CD4-positive, alpha-beta T cell (primary cell): ENCODE measurements around the gene MYO18A. TPM values are rescaled to one million over a fixed set of nuclear protein-coding genes. Genes with fewer than 3 reads are reported as not detected.

Experiments used
- ATAC-seq: fragments of 200-7000 bp; cut with Tn5 transposase; one replicate; pipeline ENCODE4 v1.10.0; 2022; ENCODE audit warnings: mild to moderate bottlenecking; ENCODE audit not compliant: poor library complexity
- CTCF ChIA-PET: fragments of 350-600 bp; sonication (Branson Sonifier 250); formaldehyde crosslinking; loops from one replicate; lab custom pipeline; 2021; ENCODE audit warnings: antibody characterized with exemption, inconsistent platforms; lab: Charles Lee
- POLR2A ChIA-PET: fragments of 350-600 bp; sonication (Branson Sonifier 250); formaldehyde crosslinking; loops from one replicate; lab custom pipeline; 2021; ENCODE audit warnings: antibody characterized with exemption, inconsistent platforms; lab: Charles Lee
- DNase-seq, 14 experiments: peaks; one replicate each; pipeline ENCODE4 v3.0.0-alpha.2; 2013 to 2020; ENCODE audit warnings: mixed read lengths in 2 of 14
- H3K27ac ChIP-seq, 2 donors: one replicate each; pipeline versions ENCODE4 v1.5.1 to v1.7.0; 2013; ENCODE audit warnings: low read length in 2 of 2, low read depth in 1 of 2, mild to moderate bottlenecking in 1 of 2
- H3K27me3 ChIP-seq, 2 experiments: 1 replicate in 1 of 2; 2 replicates in 1 of 2; pipeline versions ENCODE4 v1.6.1 to v1.7.0; 2013; ENCODE audit warnings: low read length in 2 of 2, control low read depth in 1 of 2, mild to moderate bottlenecking in 1 of 2, moderate library complexity in 1 of 2; ENCODE audit not compliant: insufficient read depth in 2 of 2, control insufficient read depth in 1 of 2
- H3K36me3 ChIP-seq: one replicate; pipeline ENCODE4 v1.6.1; 2013; ENCODE audit warnings: low read length, control low read depth; ENCODE audit not compliant: insufficient read depth
- H3K4me1 ChIP-seq: one replicate; pipeline ENCODE4 v1.6.1; 2013; ENCODE audit warnings: low read length, control low read depth; ENCODE audit not compliant: insufficient read depth
- H3K4me3 ChIP-seq: one replicate; pipeline ENCODE4 v1.5.1; 2013; ENCODE audit warnings: mild to moderate bottlenecking, low read length, moderate library complexity
- H3K9me3 ChIP-seq, 2 experiments: 1 replicate in 1 of 2; 2 replicates in 1 of 2; pipeline versions ENCODE4 v1.6.1 to v1.7.0; 2013; ENCODE audit warnings: low read length in 2 of 2, mild to moderate bottlenecking in 2 of 2, control low read depth in 1 of 2, moderate library complexity in 1 of 2; ENCODE audit not compliant: control insufficient read depth in 1 of 2, insufficient read depth in 1 of 2
- H3K27ac Mint-ChIP-seq: one replicate; pipeline ENCODE4 v1.8.0; 2020; ENCODE audit warnings: mixed read lengths
- H3K27me3 Mint-ChIP-seq: one replicate; pipeline ENCODE4 v1.8.0; 2021; ENCODE audit warnings: mixed read lengths
- H3K36me3 Mint-ChIP-seq: one replicate; pipeline ENCODE4 v1.8.0; 2021; ENCODE audit warnings: low read depth, mixed read lengths
- H3K4me1 Mint-ChIP-seq: one replicate; pipeline ENCODE4 v1.8.0; 2021; ENCODE audit warnings: low read depth, mixed read lengths
- H3K4me3 Mint-ChIP-seq: one replicate; pipeline ENCODE4 v1.8.0; 2020; ENCODE audit warnings: mild to moderate bottlenecking, mixed read lengths
- H3K9me3 Mint-ChIP-seq: one replicate; pipeline ENCODE4 v1.8.0; 2020; ENCODE audit warnings: mixed read lengths
- intact Hi-C, 2 experiments: fragments of 100-400 bp; cut with DNase I in 1 of 2; cut with micrococcal nuclease in 1 of 2; formaldehyde crosslinking; loops; one replicate each; pipeline versions ENCODE4 v1.15.1 to v1.9.0; 2023 to 2025; cut with DNase I, micrococcal nuclease
- total RNA-seq, 174 experiments: library from RNA in 2 of 174; stranded (reverse) in 2 of 174; gene quantifications; one replicate each; pipeline ENCODE4 v1.2.3 and lab custom pipeline; 2021 to 2026
- TF ChIP-seq, protein P1 (sequence below): fragments of 200-600 bp; IDR thresholded peaks from one replicate; pipeline ENCODE4 v1.8.0; 2022; ENCODE audit warnings: antibody characterized with exemption, mild to moderate bottlenecking

Gene MYO18A
- total RNA-seq, 2 experiments from 2014 or later, result 87.0 to 90.1 TPM

DNA sequence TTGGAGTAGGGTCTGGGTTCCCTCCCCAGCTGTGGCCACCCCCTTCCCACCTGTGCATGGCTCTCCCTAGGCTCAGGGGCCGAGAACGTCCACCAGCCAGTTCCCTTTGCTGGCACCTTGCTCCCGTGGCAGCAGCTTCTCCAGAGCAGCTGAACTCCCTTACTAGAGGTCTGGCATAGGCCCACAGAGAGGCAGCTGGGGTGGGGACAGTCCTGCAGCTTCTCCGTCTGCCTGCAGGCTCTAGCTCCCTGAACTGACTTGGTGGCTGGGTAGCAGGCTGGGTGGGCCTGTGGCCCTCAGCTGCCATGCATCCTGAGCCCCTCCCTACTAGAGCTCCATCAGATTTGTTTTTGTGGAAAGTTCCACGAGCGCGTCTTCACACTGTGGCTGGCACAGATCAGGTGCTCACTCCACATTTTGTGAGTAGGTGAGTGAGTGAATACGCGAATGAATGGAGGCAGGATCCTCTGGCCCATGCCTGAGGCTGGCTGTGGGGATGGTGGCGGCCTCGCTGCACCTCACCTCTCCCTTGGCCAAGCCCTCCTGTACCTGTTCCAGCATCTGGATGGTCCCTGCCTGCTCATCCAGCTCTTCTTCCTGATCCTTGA, 86.0 kb downstream of the MYO18A start:
- H3K4me1 Mint-ChIP-seq, result no peaks in the 10 kb centered on the region
- ChIA-PET POLR2A (no interaction called here), CTCF (interaction anchor here (1.3 kb wide), 1 partner anchor 23 kb away, joined by 4 read pairs; no protein-coding TSS in a partner anchor)
- no peak overlapping the region for H3K4me3 Mint-ChIP-seq
- no peak overlapping the region for H3K4me3 ChIP-seq
- no peaks in the 10 kb centered on the region for H3K27me3 ChIP-seq
- ATAC-seq (no peak), DNase-seq (no peak)
- H3K36me3 Mint-ChIP-seq, result peaks cover 97% of the 10 kb centered on the region
- no peaks in the 10 kb centered on the region for H3K9me3 Mint-ChIP-seq
- no peak overlapping the region for H3K27ac ChIP-seq
- TF ChIP-seq, protein P1, sequence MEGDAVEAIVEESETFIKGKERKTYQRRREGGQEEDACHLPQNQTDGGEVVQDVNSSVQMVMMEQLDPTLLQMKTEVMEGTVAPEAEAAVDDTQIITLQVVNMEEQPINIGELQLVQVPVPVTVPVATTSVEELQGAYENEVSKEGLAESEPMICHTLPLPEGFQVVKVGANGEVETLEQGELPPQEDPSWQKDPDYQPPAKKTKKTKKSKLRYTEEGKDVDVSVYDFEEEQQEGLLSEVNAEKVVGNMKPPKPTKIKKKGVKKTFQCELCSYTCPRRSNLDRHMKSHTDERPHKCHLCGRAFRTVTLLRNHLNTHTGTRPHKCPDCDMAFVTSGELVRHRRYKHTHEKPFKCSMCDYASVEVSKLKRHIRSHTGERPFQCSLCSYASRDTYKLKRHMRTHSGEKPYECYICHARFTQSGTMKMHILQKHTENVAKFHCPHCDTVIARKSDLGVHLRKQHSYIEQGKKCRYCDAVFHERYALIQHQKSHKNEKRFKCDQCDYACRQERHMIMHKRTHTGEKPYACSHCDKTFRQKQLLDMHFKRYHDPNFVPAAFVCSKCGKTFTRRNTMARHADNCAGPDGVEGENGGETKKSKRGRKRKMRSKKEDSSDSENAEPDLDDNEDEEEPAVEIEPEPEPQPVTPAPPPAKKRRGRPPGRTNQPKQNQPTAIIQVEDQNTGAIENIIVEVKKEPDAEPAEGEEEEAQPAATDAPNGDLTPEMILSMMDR, result no peak
- intact Hi-C loops, result no loop called here
- H3K27ac Mint-ChIP-seq, result no peak overlapping the region
- no peaks in the 10 kb centered on the region for H3K9me3 ChIP-seq
- H3K4me1 ChIP-seq, result no peaks in the 10 kb centered on the region
- H3K27me3 Mint-ChIP-seq, result no peaks in the 10 kb centered on the region
- peaks cover 100% of the 10 kb centered on the region for H3K36me3 ChIP-seq

DNA sequence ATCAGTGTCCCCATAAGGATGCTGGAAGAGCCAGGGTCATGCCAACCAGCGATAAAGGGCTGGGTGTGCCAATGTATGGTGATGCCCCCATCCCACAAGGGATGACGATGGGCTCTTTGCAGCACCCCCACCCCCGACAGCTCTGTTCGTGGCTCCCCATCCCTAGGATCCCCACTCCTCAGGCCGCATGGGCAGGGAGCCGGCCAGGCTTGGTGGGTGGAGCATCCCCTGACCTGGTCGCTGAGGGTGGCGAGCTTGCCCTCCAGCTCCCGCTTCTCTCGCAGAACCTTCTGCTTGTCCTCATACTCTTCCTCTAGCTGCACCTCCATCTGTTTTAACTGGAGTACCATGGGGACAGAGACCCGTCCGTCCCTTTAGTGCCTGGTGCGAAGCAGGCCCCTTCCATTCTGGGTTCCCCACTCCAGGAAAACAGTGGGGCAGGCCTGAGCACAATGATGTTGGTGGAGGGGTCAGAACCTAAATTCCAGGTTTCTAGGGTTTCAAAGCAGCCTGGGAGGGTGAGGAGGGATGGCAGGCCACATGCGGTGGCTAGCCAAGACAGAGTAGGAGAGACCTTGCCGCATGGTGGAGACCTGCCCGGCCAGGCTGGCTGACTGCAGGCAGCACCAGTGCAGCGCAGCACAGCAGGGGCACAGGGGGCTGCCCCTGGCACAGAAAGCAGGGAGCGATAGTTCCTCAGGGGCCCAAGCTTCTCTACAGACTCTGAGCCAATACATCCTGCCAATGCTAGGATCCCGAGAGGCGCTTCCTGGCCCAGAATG, 86.9 kb downstream of the MYO18A start:
- no peak for ATAC-seq
- Histone ChIP-seq H3K36me3 (peaks cover 94% of the 10 kb centered on the region), H3K27ac (no peak overlapping the region), H3K27me3 (no peaks in the 10 kb centered on the region), H3K4me3 (no peak overlapping the region), H3K4me1 (no peaks in the 10 kb centered on the region), H3K9me3 (no peaks in the 10 kb centered on the region)
- Mint-ChIP-seq H3K36me3 (peaks cover 95% of the 10 kb centered on the region), H3K4me1 (no peaks in the 10 kb centered on the region), H3K27ac (no peak overlapping the region), H3K27me3 (no peaks in the 10 kb centered on the region), H3K4me3 (no peak overlapping the region), H3K9me3 (no peaks in the 10 kb centered on the region)
- intact Hi-C loops, result no loop called here
- TF ChIP-seq, protein P1, result no peak
- CTCF ChIA-PET, result no interaction called here
- no peak for DNase-seq
- POLR2A ChIA-PET, result no interaction called here

DNA sequence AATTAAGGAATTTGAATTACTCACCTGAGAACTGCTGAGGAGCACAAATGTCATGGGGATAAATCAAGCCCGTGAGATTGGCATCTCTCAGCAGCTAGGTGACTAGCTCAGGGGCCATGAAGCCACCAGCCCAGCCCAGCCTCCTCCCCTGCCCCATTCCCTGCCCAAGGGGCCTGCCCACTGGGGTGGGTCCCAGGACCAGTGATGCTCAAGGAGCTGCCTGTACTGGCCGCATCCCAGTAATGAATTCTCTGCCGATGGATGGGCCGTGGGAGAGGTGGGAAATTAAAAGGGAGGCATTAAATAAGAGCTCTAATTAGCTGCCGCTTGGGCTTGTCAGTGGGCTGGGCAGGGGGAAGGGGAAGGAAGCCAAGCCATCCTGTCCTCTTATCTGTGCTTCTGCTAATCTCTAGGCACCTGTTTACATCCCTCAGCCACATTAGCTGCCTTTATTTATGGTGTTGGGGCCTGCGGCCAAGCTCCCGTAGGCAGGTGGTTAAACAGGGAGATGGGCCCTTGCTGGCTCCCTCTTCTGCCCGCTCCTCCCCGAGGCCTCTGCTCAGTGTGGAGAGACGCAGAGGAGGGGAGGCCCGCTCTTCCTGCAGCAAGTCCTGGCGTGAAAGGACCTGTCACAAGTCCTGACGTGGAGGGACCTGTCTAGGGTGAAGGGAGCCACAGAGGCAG, 88.5 kb downstream of the MYO18A start:
- H3K4me1 ChIP-seq, result no peaks in the 10 kb centered on the region
- ChIA-PET CTCF (interaction anchor here (1.5 kb wide), 1 partner anchor 25 kb away, joined by 4 read pairs; no protein-coding TSS in a partner anchor), POLR2A (no interaction called here)
- Mint-ChIP-seq H3K9me3 (no peaks in the 10 kb centered on the region), H3K4me1 (no peaks in the 10 kb centered on the region), H3K4me3 (no peak overlapping the region), H3K36me3 (peaks cover 93% of the 10 kb centered on the region), H3K27ac (no peak overlapping the region), H3K27me3 (no peaks in the 10 kb centered on the region)
- TF ChIP-seq, protein P1, result no peak
- no peak overlapping the region for H3K4me3 ChIP-seq
- H3K27ac ChIP-seq, result no peak overlapping the region
- DNase-seq (no peak), ATAC-seq (no peak)
- no peaks in the 10 kb centered on the region for H3K27me3 ChIP-seq
- H3K9me3 ChIP-seq, result no peaks in the 10 kb centered on the region
- intact Hi-C loops, result no loop called here
- peaks cover 92% of the 10 kb centered on the region for H3K36me3 ChIP-seq
